SK-N-DZ (cell line): Measurements from ENCODE around the gene MRPL54.
"Not testable (repeated sequence)": the region's sequence is repeated elsewhere in the genome, so short reads cannot be mapped to it uniquely, and the experiment has no call there.

Source experiments
- DNase-seq: peaks from one replicate; pipeline ENCODE4 v3.0.0-alpha.2; 2015; ENCODE audit warnings: low spot score
- small RNA-seq, 2 experiments: library from RNA; depleted of rRNA; stranded (forward); fragments of <200 nt; gene quantifications; one replicate each; pipeline ENCODE3, GENCODE V24; 2014

MRPL54 gene

GRCh38 chr19:3809881-3810707 is 47.6 kb downstream of the MRPL54 start:
- DNase-seq, result no peak

DNA sequence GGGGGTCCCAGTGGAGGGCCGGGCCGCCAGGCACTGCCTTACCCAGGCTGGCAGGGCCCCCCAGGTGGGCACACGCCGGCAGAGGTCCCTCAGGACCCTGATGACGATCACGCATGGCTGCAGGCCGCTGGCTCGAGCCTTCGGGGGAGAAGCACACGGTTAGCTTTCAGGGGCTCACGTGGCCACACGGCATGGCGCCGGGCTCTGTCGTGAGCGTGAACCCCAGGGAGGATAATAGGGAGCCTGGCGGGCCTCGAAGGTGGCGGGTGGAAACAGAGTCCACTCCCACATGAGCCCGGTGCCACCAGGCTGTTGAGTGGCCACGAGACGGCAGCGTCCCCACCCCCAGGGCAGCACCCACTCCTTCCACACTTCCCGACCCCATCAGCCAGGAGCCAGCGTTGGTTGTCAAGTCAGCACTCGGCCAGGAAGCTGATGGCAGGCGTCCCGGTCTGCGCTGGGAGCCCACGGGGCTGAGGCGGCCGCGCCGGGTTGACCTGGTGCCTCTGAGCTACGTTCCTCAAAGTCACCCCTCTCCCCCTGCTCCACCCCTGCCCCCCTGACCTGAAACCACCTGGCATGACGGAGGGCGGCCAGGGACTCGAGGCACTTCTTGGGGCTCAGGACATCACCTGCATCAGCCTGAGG is 48.4 kb downstream of the MRPL54 start:
- no peak for DNase-seq

GRCh38 chr19:3813473-3814392 is 51.3 kb downstream of the MRPL54 start:
- DNase-seq, result no peak

GRCh38 chr19:3814648-3815047 is 52.2 kb downstream of the MRPL54 start:
- no peak for DNase-seq

- not testable (repeated sequence) for DNase-seq
Measured at GRCh38 chr19:3816148-3816547, 53.7 kb downstream of the MRPL54 start.

GRCh38 chr19:3816566-3817218 is 54.2 kb downstream of the MRPL54 start:
- no peak for DNase-seq

Small RNA genes within 50 kb of the gene (small RNA-seq; reads per million reads assigned to genes)
- gene AC005777.1, result 0 reads per million in 2 experiments
